ENCODE measurements around the gene HRK.

The HRK gene

GRCh38 chr12:116881325-116881876 lies at the start of gene HRK:
HRK (minus strand) TSS chr12:116881441; CDS start chr12:116881307, 134 bp downstream.
- Histone ChIP-seq H3K4me3 (ENCODE audit: low read depth, low read length) (peak within 1 kb of the TSS; percentile 82), H3K27me3 (ENCODE audit: control insufficient read depth, insufficient read depth, low read length) (peaks cover 64% of the 10 kb centered on the region), H3K36me3 (ENCODE audit: control insufficient read depth, insufficient read depth, low read length) (no peaks in the 10 kb centered on the region), H3K9me3 (ENCODE audit: control insufficient read depth, insufficient read depth, low read length) (no peaks in the 10 kb centered on the region), H3K4me1 (ENCODE audit: control insufficient read depth, insufficient read depth, low read length) (peaks cover 6% of the 10 kb centered on the region), H3K9ac (ENCODE audit: low read depth, low read length) (peak within 1 kb of the TSS; percentile 16)

- no peaks in the 10 kb centered on the region for H3K4me1 ChIP-seq (ENCODE audit: control insufficient read depth, insufficient read depth, low read length)
- no peaks in the 10 kb centered on the region for H3K9me3 ChIP-seq (ENCODE audit: control insufficient read depth, insufficient read depth, low read length)
- no peak overlapping the region for H3K4me3 ChIP-seq (ENCODE audit: low read depth, low read length)
- H3K9ac ChIP-seq (ENCODE audit: low read depth, low read length), result no peak overlapping the region
- H3K27me3 ChIP-seq (ENCODE audit: control insufficient read depth, insufficient read depth, low read length), result no peaks in the 10 kb centered on the region
- no peaks in the 10 kb centered on the region for H3K36me3 ChIP-seq (ENCODE audit: control insufficient read depth, insufficient read depth, low read length)
Measured at GRCh38 chr12:116929885-116930284, 48.6 kb upstream of the HRK start.

- H3K4me3 ChIP-seq (ENCODE audit: low read depth, low read length), result no peak overlapping the region
- no peak overlapping the region for H3K9ac ChIP-seq (ENCODE audit: low read depth, low read length)
- no peaks in the 10 kb centered on the region for H3K4me1 ChIP-seq (ENCODE audit: control insufficient read depth, insufficient read depth, low read length)
- H3K9me3 ChIP-seq (ENCODE audit: control insufficient read depth, insufficient read depth, low read length), result no peaks in the 10 kb centered on the region
- no peaks in the 10 kb centered on the region for H3K27me3 ChIP-seq (ENCODE audit: control insufficient read depth, insufficient read depth, low read length)
- no peaks in the 10 kb centered on the region for H3K36me3 ChIP-seq (ENCODE audit: control insufficient read depth, insufficient read depth, low read length)
Measured at GRCh38 chr12:116928504-116928903, 47.3 kb upstream of the HRK start.

GRCh38 chr12:116927244-116927940 lies 46.2 kb upstream of the HRK start:
- Histone ChIP-seq H3K4me3 (ENCODE audit: low read depth, low read length) (no peak overlapping the region), H3K4me1 (ENCODE audit: control insufficient read depth, insufficient read depth, low read length) (no peaks in the 10 kb centered on the region)

GRCh38 chr12:116926283-116927243 lies 45.3 kb upstream of the HRK start:
- Histone ChIP-seq H3K9me3 (ENCODE audit: control insufficient read depth, insufficient read depth, low read length) (no peaks in the 10 kb centered on the region), H3K27me3 (ENCODE audit: control insufficient read depth, insufficient read depth, low read length) (no peaks in the 10 kb centered on the region), H3K9ac (ENCODE audit: low read depth, low read length) (no peak overlapping the region), H3K4me1 (ENCODE audit: control insufficient read depth, insufficient read depth, low read length) (no peaks in the 10 kb centered on the region), H3K4me3 (ENCODE audit: low read depth, low read length) (no peak overlapping the region), H3K36me3 (ENCODE audit: control insufficient read depth, insufficient read depth, low read length) (no peaks in the 10 kb centered on the region)

More at GRCh38 chr12:116927244-116927940, 46.2 kb upstream of the HRK start:
- Histone ChIP-seq H3K9ac (ENCODE audit: low read depth, low read length) (no peak overlapping the region), H3K9me3 (ENCODE audit: control insufficient read depth, insufficient read depth, low read length) (no peaks in the 10 kb centered on the region), H3K27me3 (ENCODE audit: control insufficient read depth, insufficient read depth, low read length) (no peaks in the 10 kb centered on the region), H3K36me3 (ENCODE audit: control insufficient read depth, insufficient read depth, low read length) (no peaks in the 10 kb centered on the region)

GRCh38 chr12:116924558-116925453 lies 43.6 kb upstream of the HRK start:
- Histone ChIP-seq H3K9me3 (ENCODE audit: control insufficient read depth, insufficient read depth, low read length) (no peaks in the 10 kb centered on the region), H3K27me3 (ENCODE audit: control insufficient read depth, insufficient read depth, low read length) (no peaks in the 10 kb centered on the region), H3K36me3 (ENCODE audit: control insufficient read depth, insufficient read depth, low read length) (no peaks in the 10 kb centered on the region), H3K9ac (ENCODE audit: low read depth, low read length) (no peak overlapping the region), H3K4me3 (ENCODE audit: low read depth, low read length) (no peak overlapping the region), H3K4me1 (ENCODE audit: control insufficient read depth, insufficient read depth, low read length) (peaks cover 4% of the 10 kb centered on the region)

- Histone ChIP-seq H3K4me1 (ENCODE audit: control insufficient read depth, insufficient read depth, low read length) (peaks cover 4% of the 10 kb centered on the region), H3K27me3 (ENCODE audit: control insufficient read depth, insufficient read depth, low read length) (no peaks in the 10 kb centered on the region), H3K9ac (ENCODE audit: low read depth, low read length) (no peak overlapping the region), H3K36me3 (ENCODE audit: control insufficient read depth, insufficient read depth, low read length) (no peaks in the 10 kb centered on the region), H3K4me3 (ENCODE audit: low read depth, low read length) (no peak overlapping the region), H3K9me3 (ENCODE audit: control insufficient read depth, insufficient read depth, low read length) (no peaks in the 10 kb centered on the region)
Measured at GRCh38 chr12:116922194-116922897, 41.1 kb upstream of the HRK start.

- Histone ChIP-seq H3K4me1 (ENCODE audit: control insufficient read depth, insufficient read depth, low read length) (peaks cover 4% of the 10 kb centered on the region), H3K9ac (ENCODE audit: low read depth, low read length) (peak overlapping the region; percentile 30), H3K9me3 (ENCODE audit: control insufficient read depth, insufficient read depth, low read length) (no peaks in the 10 kb centered on the region)
Measured at GRCh38 chr12:116920939-116921338, 39.7 kb upstream of the HRK start.

GRCh38 chr12:116919706-116920485 lies 38.7 kb upstream of the HRK start:
- no peaks in the 10 kb centered on the region for H3K36me3 ChIP-seq (ENCODE audit: control insufficient read depth, insufficient read depth, low read length)
- no peak overlapping the region for H3K4me3 ChIP-seq (ENCODE audit: low read depth, low read length)
- H3K27me3 ChIP-seq (ENCODE audit: control insufficient read depth, insufficient read depth, low read length), result no peaks in the 10 kb centered on the region
- no peak overlapping the region for H3K9ac ChIP-seq (ENCODE audit: low read depth, low read length)
- no peaks in the 10 kb centered on the region for H3K9me3 ChIP-seq (ENCODE audit: control insufficient read depth, insufficient read depth, low read length)
- H3K4me1 ChIP-seq (ENCODE audit: control insufficient read depth, insufficient read depth, low read length), result peaks cover 4% of the 10 kb centered on the region

More at GRCh38 chr12:116920939-116921338, 39.7 kb upstream of the HRK start:
- H3K36me3 ChIP-seq (ENCODE audit: control insufficient read depth, insufficient read depth, low read length), result no peaks in the 10 kb centered on the region
- H3K27me3 ChIP-seq (ENCODE audit: control insufficient read depth, insufficient read depth, low read length), result no peaks in the 10 kb centered on the region
- no peak overlapping the region for H3K4me3 ChIP-seq (ENCODE audit: low read depth, low read length)

- no peaks in the 10 kb centered on the region for H3K36me3 ChIP-seq (ENCODE audit: control insufficient read depth, insufficient read depth, low read length)
- H3K4me3 ChIP-seq (ENCODE audit: low read depth, low read length), result no peak overlapping the region
- H3K9me3 ChIP-seq (ENCODE audit: control insufficient read depth, insufficient read depth, low read length), result no peaks in the 10 kb centered on the region
- no peak overlapping the region for H3K9ac ChIP-seq (ENCODE audit: low read depth, low read length)
- no peaks in the 10 kb centered on the region for H3K27me3 ChIP-seq (ENCODE audit: control insufficient read depth, insufficient read depth, low read length)
- H3K4me1 ChIP-seq (ENCODE audit: control insufficient read depth, insufficient read depth, low read length), result peaks cover 4% of the 10 kb centered on the region
Measured at GRCh38 chr12:116919247-116919661, 38.0 kb upstream of the HRK start.

All from iPS-15b (cell line).